GM10847 (cell line): Measurements from ENCODE around the gene OR52H1.

ENCODE experiments used
- POLR2A ChIP-seq: IDR thresholded peaks from 2 replicates; pipeline ENCODE4 v1.6.1; 2011; ENCODE audit not compliant: insufficient read length; ENCODE audit errors: extremely low read depth

The OR52H1 gene

GRCh38 chr11:5507177-5507932 lies 41.0 kb downstream of the OR52H1 start:
- TF ChIP-seq POLR2A: no peak

- no peak for TF ChIP-seq POLR2A
These were observed 42.8 kb downstream of the OR52H1 start for GRCh38 chr11:5505363-5506048.

GRCh38 chr11:5504403-5504921 lies 43.9 kb downstream of the OR52H1 start:
- no peak for TF ChIP-seq POLR2A

GRCh38 chr11:5500393-5500801 lies 47.9 kb downstream of the OR52H1 start:
- TF ChIP-seq POLR2A: no peak

- TF ChIP-seq POLR2A: no peak
These were observed 48.7 kb downstream of the OR52H1 start for GRCh38 chr11:5499671-5500070.
